ENCODE measurements around the gene SNRPA.

DNA sequence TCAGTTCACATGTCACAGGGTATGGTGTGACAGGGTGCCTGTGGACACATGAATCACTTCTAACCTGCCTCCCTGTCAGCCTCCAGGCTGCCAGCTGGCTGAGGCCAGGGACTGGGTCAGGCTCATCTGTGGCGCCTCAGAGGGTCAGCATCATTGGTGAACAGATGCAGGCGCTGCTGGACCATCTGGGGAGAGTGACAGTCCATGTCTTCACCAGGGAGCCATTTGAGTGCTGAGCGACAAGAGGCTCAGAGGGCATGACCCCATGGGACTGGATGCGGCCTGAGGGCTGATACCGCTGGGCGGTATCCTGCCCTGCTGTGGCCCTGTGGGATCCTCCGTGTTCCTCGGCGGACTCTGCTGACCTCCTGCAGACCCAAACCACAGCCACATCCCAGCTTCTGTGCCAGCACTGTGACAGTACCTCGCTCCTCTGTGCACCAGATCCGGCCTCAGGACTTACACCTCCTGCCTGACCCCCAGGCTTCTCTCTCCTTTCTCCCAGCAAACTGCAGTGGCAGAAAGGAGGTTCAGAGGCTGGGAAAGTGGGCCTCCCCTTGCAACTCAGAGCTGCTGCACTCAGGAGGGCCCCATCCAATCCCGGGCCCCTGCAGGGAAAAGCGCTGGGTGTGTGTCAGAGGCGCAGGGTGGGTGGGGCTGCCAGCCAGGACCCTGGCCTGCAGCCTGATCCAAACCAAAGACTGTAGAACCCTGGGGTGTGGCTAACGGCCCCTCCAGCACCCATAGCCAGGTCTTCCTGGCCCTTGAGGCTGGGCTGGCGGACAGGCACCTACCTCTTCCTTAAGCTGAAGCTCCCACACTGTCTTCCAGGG is 10.9 kb upstream of the SNRPA start:
- TF ChIP-seq, protein P1, sequence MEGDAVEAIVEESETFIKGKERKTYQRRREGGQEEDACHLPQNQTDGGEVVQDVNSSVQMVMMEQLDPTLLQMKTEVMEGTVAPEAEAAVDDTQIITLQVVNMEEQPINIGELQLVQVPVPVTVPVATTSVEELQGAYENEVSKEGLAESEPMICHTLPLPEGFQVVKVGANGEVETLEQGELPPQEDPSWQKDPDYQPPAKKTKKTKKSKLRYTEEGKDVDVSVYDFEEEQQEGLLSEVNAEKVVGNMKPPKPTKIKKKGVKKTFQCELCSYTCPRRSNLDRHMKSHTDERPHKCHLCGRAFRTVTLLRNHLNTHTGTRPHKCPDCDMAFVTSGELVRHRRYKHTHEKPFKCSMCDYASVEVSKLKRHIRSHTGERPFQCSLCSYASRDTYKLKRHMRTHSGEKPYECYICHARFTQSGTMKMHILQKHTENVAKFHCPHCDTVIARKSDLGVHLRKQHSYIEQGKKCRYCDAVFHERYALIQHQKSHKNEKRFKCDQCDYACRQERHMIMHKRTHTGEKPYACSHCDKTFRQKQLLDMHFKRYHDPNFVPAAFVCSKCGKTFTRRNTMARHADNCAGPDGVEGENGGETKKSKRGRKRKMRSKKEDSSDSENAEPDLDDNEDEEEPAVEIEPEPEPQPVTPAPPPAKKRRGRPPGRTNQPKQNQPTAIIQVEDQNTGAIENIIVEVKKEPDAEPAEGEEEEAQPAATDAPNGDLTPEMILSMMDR (IDR thresholded peaks at IDR 0.05), result no peak
- TF ChIP-seq, protein P2, sequence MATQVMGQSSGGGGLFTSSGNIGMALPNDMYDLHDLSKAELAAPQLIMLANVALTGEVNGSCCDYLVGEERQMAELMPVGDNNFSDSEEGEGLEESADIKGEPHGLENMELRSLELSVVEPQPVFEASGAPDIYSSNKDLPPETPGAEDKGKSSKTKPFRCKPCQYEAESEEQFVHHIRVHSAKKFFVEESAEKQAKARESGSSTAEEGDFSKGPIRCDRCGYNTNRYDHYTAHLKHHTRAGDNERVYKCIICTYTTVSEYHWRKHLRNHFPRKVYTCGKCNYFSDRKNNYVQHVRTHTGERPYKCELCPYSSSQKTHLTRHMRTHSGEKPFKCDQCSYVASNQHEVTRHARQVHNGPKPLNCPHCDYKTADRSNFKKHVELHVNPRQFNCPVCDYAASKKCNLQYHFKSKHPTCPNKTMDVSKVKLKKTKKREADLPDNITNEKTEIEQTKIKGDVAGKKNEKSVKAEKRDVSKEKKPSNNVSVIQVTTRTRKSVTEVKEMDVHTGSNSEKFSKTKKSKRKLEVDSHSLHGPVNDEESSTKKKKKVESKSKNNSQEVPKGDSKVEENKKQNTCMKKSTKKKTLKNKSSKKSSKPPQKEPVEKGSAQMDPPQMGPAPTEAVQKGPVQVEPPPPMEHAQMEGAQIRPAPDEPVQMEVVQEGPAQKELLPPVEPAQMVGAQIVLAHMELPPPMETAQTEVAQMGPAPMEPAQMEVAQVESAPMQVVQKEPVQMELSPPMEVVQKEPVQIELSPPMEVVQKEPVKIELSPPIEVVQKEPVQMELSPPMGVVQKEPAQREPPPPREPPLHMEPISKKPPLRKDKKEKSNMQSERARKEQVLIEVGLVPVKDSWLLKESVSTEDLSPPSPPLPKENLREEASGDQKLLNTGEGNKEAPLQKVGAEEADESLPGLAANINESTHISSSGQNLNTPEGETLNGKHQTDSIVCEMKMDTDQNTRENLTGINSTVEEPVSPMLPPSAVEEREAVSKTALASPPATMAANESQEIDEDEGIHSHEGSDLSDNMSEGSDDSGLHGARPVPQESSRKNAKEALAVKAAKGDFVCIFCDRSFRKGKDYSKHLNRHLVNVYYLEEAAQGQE (IDR thresholded peaks at IDR 0.05; ENCODE audit: low read depth, low read length), result no peak
- TF ChIP-seq FOXM1 (IDR thresholded peaks at IDR 0.05; ENCODE audit: low read depth) (no peak), RAD21 (IDR thresholded peaks at IDR 0.05; ENCODE audit: low read length) (no peak), POLR2AphosphoS5 (IDR thresholded peaks at IDR 0.05; ENCODE audit: low read depth, low read length) (no peak), EP300 (IDR thresholded peaks at IDR 0.05; ENCODE audit: borderline replicate concordance in 1 of 2, low read depth in 1 of 2, low read length in 1 of 2) (no peak), CHD2 (IDR thresholded peaks at IDR 0.05; ENCODE audit: low read length, partially characterized antibody) (no peak)
